ENCODE data around the gene APH1A.
"Not testable (repeated sequence)": the region's sequence is repeated elsewhere in the genome, so short reads cannot be mapped to it uniquely, and the experiment has no call there.

APH1A gene

DNA sequence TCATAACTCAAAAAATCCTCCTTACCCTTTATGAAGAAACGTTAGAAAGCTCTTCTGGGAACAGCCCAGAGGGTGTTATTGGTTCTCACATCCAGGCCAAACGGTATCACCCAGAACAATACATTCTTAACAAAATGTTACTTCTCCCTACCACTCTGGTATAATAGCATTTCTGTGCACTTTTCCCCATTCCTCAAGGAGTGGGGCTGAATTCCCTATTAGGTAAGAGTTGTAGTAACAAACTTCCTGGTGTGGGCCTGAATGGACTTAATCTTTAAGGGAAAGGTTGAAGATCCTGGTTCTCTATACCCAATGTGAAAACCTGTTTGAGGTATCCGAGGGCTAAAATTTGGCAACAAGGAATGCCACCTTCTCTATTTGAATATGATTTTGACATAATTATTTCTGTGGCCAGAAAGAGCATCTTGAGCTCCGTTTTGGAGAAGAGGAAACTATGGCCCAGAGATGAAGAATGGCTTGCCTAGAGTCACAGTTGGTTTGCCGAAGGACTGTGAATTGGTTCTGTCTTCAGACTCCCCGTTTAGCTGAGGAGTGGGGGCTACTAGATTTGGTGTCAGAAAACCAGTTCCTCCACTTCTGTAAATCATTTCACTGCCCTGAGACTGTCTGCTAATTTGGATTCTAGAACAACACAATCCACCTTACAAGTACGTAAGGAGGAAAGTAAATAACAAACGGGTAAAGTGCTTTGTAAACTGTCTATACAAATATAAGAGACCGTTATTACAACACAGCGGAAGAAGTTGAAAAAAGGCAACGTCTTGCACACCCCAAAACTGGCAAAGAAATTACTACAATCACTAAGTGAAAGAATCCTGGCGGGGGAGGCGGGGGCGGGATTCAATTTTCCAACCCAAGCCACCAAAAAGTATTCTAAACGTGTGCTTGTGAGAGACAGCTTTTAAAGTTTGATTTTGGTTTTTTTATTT is 35.2 kb downstream of the APH1A start:
- DNase-seq (ENCODE audit: low read depth): no peak

DNA sequence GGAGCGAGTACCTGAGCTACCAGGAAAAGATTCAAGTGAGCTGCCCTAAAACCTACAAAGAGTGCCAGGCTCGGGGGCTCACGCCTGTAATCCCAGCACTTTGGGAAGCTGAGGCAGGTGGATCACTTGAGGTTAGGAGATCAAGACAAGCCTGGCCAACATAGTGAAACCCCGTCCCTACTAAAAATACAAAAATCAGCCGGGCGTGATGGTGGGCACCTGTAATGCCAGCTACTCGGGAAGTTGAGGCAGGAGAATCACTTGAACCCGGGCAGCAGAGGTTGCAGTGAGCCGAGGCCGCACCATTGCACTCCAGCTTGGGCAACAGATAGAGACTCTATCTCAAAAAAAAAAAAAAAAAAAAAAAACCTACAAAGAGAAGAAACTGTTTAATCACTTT is 35.9 kb downstream of the APH1A start:
- DNase-seq (ENCODE audit: low read depth): not testable (repeated sequence)

DNA sequence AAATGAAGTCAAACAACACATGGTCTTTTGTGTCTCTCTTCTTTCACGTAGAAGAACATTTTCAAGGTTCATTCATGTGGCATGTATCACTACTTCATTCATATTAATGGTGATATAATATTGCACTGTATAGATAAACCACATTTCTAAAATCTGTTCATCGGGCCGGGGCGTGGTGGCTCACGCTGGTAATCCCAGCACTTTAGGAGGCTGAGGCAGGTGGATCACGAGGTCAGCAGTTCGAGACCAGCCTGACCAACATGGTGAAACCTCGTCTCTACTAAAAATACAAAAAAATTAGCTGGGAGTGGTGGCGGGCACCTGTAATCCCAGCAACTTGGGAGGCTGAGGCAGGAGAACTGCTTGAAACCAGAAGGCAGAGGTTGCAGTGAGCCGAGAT is 40.6 kb downstream of the APH1A start:
- DNase-seq (ENCODE audit: low read depth): not testable (repeated sequence)

DNA sequence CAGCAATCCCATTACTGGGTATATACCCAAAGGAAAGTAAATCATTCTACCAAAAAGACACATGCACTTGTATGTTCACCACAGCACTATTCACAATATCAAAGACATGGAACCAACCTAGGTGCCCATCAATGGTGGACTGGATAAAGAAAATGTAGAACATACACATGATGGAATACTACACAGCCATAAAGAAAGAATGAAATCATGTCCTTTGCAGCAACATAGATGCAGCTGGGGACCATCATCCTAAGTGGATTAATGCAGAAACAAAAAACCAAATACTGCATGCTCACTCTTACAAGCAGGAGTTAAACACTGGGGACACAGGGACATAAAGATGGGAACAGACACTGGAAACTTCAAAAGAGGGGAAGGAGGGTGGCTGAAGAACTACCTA is 41.6 kb downstream of the APH1A start:
- no peak for DNase-seq (ENCODE audit: low read depth)

DNA sequence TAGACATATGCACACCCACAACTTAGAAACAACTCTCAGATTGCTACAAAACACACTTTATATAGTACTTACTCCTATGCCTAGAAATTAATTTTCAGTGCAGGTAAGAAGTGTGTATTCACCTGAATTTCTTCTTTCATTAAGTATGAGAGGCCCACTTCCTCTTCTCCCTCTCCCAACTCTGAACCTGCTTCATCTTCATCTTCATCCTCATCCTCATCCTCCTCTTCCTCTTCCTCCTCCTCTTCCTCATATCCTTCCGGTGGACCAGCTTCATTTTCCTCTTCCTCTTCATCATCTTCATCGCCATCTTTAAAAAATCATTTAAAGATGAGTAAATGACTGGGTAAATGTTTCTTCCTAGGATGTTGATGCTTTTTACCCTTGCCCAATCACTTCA is 42.3 kb downstream of the APH1A start:
- no peak for DNase-seq (ENCODE audit: low read depth)

DNA sequence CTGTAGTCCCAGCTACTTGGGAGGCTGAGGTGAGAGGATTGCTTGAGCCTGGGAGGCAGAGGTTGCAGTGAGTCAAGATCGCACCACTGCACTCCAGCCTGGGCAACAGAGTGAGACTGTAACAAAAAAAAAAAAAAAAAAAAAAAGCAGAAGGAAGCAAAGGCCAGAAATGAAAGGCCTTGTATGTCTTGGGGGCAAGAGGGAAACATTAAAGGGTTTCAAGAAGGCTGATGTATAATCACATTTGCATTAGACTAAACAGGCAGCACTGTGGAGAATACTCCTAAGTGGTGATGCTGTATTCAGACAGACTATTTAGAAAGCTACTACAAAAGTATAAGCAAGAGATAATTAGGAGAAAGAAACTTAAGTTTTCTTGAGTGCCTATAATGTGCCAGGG is 43.3 kb downstream of the APH1A start:
- no peak for DNase-seq (ENCODE audit: low read depth)

DNA sequence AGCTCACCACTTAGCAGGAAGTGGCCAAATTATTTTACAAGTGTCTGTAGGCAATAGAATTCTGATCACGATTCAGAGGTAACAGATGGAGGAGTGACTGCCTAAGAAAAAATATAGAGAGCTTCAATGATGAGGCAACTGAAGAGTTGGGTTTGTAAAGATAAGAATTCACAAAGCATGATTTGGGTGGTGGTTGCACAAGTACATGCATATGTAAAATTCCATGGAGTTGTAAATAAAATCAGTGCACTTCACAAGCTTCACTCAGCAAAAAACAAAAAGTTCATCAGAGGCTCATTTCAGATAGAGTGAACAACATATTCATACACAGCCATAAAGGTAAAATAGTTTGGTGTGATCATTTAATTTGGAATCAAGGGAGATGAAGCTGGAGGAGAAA is 43.8 kb downstream of the APH1A start:
- no peak for DNase-seq (ENCODE audit: low read depth)

DNA sequence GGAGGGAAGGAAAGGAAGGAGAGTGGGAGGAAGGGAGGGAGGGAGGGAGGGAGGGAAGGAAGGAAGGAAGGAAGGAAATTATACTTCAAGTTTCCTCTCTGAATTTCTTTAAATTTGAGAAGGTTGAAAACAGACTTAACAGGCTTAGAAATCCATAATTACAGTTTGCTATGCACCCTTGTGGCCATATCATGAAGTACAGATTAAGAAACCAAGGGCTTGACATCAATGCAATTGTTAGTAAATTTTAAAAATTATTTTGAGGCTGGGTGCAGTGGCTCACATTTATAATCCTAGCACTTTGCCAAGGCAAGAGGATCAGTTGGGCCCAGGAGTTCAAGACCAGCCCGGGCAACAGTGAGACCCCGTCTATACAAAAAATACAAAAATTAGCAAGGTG is 47.3 kb downstream of the APH1A start:
- DNase-seq (ENCODE audit: low read depth): no peak

- DNase-seq (ENCODE audit: low read depth): not testable (repeated sequence)
Observed at GRCh38 chr1:150215855-150216254, 53.0 kb downstream of the APH1A start.
